ENCODE results near the gene FOXC2.

DNA sequence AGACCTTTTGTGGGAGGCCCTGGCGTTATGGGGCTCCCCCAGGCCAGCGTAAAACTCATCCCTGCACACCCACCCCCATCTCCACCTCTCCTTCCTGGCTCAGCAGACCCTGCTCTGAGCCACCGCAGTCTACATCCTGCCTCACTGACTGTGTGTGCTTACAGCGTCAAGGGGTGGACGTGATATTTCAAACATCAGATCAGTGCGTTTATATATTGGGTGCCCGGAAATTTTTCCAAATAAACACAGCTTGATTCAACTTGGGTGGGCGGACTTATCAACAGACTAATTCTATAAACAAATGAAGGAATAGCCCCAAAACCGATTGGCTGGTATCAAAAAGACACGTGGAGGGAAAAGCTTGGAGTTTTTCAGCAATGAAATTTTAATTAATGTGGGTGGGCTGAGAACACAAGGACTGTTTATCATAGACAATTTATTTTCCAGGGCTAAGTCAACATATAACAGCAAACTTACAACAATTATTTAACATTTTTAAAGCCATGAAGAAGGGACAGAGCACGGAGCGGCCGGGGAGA lies 11.5 kb downstream of the FOXC2 start, which contains the start of gene FOXL1:
- TF ChIP-seq EZH2 (IDR thresholded peaks at IDR 0.05; ENCODE audit: borderline replicate concordance, insufficient read depth, low read depth, low read length, poor library complexity, severe bottlenecking): no peak
- TF ChIP-seq, protein P1, sequence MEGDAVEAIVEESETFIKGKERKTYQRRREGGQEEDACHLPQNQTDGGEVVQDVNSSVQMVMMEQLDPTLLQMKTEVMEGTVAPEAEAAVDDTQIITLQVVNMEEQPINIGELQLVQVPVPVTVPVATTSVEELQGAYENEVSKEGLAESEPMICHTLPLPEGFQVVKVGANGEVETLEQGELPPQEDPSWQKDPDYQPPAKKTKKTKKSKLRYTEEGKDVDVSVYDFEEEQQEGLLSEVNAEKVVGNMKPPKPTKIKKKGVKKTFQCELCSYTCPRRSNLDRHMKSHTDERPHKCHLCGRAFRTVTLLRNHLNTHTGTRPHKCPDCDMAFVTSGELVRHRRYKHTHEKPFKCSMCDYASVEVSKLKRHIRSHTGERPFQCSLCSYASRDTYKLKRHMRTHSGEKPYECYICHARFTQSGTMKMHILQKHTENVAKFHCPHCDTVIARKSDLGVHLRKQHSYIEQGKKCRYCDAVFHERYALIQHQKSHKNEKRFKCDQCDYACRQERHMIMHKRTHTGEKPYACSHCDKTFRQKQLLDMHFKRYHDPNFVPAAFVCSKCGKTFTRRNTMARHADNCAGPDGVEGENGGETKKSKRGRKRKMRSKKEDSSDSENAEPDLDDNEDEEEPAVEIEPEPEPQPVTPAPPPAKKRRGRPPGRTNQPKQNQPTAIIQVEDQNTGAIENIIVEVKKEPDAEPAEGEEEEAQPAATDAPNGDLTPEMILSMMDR (IDR thresholded peaks at IDR 0.05): no peak
